Measurements from ENCODE around the gene SOX8.

Gene SOX8

GRCh38 chr16:986411-986810 lies 4.8 kb downstream of the SOX8 start:
- in situ Hi-C loops (cut with MboI; ENCODE audit: low sequenced_read_pairs) = no loop called here

DNA sequence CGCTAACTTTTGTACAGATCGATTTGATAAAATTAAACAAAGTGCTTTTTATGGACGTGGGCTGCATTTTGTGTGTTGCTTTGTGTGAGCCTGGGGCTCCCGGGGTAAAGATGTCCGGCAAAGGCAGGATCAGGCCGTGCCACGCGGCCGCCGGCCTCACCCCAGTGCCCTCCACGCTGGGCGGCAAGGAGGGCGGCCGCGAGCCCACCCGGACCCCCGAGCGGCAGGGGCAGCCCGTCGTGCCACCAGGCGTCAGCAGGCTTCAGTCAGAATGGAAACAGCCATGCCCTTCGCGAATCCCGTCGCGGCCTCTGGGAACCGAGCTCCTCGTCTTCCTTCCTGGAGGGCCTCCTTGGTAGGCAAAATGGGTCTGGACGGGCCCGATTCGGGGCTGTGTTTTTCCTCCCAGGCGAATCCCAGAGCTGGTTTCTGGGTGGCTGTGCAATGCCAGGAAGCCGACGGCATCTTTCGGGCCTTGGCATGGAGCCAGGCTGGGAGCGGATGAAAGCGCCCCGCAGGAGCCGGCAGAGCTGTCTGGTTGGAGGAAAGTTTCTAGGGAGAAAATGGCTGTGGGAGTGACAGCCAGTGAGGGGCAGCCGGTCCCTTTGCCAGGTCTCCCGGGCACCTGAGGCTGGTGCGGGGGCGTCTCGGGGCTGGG lies 5.5 kb downstream of the SOX8 start:
- in situ Hi-C loops (cut with MboI; ENCODE audit: low sequenced_read_pairs) = no loop called here

GRCh38 chr16:987906-988305 lies 6.3 kb downstream of the SOX8 start:
- in situ Hi-C loops (cut with MboI; ENCODE audit: low sequenced_read_pairs) = no loop called here

DNA sequence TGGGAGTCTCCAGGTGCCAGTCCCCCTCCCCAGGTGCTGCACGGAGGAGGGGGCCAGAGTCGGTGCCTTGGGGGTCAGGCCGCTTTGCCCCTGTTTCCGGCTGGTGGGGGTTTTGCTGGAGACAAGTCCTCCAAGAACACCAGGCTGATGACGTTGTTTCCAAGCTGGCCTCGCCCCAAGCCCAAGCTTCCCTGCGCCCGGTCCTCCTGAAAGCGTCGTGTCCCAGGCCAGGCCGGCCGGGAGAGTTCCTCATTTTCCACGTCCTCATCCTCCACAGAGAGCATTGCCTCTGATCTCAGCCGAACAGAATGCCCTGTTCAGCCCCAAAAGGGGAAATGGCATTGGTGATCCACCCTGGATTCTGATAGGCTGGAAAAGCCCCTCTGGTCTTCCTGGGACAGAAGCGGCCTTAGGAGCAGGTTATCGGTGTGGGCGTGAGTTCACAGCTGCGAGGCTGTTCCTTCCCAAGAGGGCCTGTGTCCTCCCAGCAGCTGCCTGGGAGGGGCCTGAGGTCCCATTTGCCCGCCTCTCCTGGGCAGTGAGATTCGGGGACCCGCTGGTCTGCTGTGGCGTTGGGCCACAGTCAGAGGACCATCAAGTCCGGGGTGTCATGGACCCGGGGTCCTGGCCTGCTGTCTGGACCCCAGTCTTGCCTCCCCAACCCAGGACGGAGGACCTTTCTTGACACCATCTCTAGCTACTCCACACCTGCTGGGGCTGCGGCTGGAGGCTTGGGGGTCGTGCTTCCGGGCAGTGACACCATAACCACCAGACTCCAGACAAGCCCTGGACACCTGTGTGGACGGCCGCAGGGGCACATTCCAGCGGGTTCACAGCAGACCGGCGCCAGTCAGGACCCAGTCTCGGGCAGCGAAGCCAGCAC lies 7.1 kb downstream of the SOX8 start:
- in situ Hi-C loops (cut with MboI; ENCODE audit: low sequenced_read_pairs) = no loop called here

GRCh38 chr16:989354-989814 lies 7.8 kb downstream of the SOX8 start:
- in situ Hi-C loops (cut with MboI; ENCODE audit: low sequenced_read_pairs) = no loop called here

- in situ Hi-C loops (cut with MboI; ENCODE audit: low sequenced_read_pairs) = no loop called here
Measured at GRCh38 chr16:990516-991291, 9.1 kb downstream of the SOX8 start.

GRCh38 chr16:991345-991744 lies 9.8 kb downstream of the SOX8 start:
- in situ Hi-C loops (cut with MboI; ENCODE audit: low sequenced_read_pairs) = no loop called here

DNA sequence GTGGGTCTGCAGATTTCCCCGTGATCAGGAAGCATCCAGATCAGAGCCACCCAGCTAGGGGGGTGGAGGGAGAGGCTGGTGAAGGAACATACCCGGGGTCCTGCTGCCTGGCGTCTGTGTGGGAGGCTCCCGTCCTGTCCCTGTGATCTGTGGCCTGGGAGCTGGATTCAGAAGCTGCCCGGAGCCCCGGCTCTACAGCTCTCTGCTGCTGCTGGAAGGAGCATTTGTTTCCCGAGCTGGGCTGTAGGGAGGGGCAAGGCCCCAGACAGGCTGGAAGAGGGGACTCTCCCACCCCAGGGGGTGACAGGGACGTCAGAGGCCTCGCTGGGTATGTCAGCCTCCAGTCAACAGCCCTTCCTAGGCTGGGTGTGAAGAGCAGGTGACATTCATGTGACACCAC lies 10.2 kb downstream of the SOX8 start:
- in situ Hi-C loops (cut with MboI; ENCODE audit: low sequenced_read_pairs) = no loop called here

- in situ Hi-C loops (cut with MboI; ENCODE audit: low sequenced_read_pairs) = no loop called here
Measured at GRCh38 chr16:993731-994130, 12.2 kb downstream of the SOX8 start.

DNA sequence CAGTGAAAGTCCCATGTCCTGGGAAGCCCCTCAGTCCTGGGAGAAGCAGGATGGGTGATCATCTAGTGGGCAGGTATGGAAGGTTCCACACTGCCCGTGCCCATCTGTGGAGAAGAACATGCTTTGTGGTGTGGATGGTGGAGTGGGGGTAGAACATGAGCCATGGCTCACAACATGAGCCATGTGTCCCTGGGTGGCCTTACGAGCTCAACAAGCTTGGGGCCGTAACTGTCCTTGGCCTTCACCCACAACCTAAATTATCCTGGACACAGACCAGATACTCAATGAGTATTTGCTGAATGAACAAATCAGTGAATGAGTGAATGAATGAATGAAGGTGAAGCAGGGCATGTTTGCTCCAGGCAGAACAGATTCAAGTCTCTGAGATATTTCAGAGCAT lies 13.5 kb downstream of the SOX8 start:
- in situ Hi-C loops (cut with MboI; ENCODE audit: low sequenced_read_pairs) = no loop called here

DNA sequence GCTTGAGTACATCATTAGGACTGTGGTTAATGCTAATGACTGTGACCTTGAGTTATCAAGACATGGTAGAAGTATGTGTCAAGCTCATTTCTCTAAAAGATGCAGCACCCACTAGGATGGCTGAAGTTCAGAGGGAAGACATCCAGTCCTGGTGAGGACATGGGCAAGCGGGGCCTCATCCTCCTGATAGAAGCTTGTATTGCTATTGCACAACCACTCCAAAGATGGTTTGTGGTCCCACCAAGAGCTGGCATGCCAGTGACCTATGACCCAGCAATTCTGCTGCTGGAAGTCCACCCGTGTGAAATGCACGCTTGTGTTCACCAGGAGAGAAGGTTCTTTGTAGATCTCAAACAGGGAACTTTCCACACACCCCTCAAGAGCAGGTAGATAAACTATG lies 14.2 kb downstream of the SOX8 start:
- in situ Hi-C loops (cut with MboI; ENCODE audit: low sequenced_read_pairs) = no loop called here

DNA sequence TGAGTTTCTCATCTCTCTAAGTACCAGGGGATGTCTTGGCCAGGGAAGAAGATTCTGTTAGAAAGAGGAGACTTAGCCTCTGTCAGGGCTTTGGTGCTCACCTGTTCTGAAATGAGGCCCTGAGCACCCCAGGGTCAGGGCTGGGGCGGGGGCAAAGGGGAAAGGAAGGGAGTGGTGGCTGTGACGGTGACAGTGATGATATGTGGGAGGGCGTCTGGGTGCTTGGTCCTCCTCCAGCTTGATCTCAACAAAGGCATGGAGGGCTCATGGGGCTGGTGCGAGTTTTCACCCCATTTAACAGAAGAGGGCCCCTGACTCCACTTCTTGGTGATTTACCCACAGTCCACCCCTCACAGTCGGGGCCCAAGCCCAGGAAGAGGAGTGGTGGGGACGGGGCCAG lies 15.1 kb downstream of the SOX8 start:
- in situ Hi-C loops (cut with MboI; ENCODE audit: low sequenced_read_pairs) = no loop called here

GRCh38 chr16:997440-998051 lies 16.0 kb downstream of the SOX8 start:
- in situ Hi-C loops (cut with MboI; ENCODE audit: low sequenced_read_pairs) = no loop called here

DNA sequence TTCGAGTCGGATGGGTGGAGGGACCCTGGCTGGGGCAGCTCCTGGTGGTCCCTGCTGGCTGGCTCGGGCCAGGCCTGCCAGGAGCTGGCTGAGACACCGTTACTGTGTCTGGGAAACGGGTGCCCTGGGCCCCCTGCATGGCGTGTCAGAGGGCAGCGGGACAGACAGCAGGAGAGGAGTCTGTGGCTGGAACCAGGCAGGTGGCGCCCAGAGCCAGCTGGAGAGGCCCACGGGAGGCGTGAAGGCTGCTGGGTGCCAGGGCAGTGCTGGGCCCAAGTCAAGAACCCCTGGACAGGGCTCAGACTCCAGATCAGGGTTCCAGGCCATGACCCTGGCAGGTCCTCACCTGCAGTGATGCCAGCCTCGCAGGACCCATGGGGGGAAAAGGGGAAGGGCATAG lies 16.6 kb downstream of the SOX8 start:
- in situ Hi-C loops (cut with MboI; ENCODE audit: low sequenced_read_pairs) = no loop called here

DNA sequence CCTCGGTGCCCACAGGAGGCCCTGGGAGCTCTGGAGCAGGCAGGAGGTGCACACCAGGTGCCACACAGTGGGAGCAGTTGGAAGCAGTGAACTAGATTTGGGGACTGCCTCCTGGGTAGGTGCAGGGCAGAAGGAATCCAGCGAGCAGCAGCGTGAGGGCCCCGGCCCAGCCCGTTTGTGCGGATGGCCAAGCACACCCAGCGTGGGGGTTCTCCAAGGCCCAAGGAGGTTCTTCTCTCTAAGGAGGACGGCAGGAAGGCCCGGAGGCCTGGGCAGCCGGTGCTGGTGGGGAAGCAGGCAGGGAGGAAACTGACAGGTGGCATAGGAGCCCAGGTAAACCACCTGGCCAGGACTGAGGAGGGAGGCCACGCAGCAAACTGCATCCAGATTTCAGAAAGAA lies 17.0 kb downstream of the SOX8 start:
- in situ Hi-C loops (cut with MboI; ENCODE audit: low sequenced_read_pairs) = no loop called here

DNA sequence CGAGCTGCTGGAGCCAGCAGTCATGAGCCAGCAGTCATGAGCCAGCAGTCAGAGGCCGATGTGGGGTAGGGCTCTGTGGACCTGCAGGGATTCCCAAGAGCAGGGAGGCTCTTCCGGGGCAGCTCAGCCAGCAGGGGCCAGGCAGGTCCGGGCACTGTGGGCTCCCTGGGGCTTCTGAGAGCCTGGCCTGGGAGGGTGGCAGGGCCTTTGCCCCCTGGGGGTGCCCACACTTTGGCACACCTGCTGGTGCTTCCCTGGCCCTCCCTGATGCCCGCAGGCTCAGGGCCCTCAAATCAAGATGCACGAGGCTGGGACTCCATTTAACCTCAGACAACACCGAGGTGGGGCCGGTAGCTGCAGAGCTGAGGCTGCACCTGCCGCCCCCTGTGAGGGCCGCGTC lies 18.1 kb downstream of the SOX8 start:
- in situ Hi-C loops (cut with MboI; ENCODE audit: low sequenced_read_pairs) = no loop called here

DNA sequence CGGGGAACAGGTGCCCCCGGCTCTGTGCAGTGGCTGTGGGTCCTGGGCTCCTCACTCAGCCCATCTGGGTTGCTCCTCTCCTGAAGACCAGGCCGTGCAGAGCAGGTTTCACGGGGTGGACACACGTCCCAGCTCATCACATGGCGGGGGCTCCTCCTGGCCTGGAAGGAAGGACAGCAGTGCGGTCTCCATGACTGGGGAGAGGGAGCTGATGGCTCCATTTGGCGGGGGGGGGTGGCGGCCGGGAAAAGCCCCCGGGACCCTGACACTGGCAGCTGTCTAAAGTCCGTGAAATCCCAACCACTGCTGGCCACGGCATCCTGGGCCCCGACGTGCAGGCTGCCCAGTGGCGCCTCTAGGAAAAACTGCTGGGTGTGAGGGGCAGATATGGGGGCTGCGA lies 19.0 kb downstream of the SOX8 start:
- in situ Hi-C loops (cut with MboI; ENCODE audit: low sequenced_read_pairs) = no loop called here

DNA sequence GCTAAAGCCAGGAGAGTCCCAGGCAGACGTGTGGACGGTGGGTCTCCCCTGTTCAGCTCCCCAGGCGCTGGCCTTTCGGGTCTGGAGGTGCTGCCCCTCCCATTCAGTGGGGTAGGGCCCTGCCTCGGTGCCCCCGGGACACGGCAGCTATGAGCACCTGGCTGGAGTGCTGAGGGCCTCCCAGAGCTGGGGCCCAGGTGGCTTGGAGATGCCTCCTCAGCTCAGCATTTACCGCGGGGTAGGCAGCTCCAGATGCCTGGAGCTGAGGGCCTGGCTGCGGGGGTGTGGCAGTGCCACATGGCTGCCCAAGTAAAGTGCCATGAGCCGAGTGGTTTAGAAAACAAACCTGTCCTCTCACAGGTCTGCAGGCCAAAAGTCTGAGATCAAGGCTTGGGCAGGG lies 19.5 kb downstream of the SOX8 start:
- in situ Hi-C loops (cut with MboI; ENCODE audit: low sequenced_read_pairs) = no loop called here

DNA sequence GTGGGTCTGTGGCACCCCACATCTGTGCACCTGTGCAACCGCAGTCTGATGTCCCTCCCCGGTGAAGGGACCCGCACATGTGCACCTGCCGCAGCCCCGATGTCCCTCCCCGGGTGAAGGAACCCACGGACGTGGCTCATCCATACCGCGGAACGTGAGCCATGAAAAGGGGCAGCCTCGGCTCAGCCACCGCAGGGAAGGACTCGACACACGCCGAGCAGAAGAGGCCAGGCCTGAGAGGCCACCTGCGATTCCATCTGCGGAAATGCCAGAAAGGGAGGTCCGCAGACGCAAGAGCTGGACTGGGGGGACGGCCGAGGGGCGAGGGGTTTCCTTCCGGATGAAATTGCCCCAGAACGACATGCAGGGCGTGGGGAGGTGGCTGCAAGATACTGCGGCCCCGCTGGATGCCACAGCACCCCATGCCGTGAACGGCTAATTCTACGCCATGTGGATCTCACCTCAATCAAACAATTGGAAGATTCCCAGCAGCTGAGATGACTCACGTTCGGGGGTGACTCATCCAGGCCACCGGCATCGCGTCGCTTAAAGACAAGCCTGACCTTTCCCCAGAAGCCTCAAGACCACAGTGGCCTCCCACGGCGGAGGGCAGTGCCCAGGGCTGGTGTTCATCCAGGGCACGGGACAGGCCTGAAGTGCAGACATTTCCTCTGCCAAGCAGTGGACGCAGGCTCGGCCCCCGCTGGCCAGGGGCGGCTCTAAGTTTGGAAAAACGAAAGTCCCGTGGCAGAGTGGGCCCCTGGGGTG lies 21.0 kb downstream of the SOX8 start:
- in situ Hi-C loops (cut with MboI; ENCODE audit: low sequenced_read_pairs) = no loop called here
